Gastrocnemius medialis (tissue), 4 donors: ENCODE data around the gene TMEM30A.

ENCODE experiments used
- POLR2A ChIP-seq, 2 donors: fragments of 450-650 bp; IDR thresholded peaks; one replicate each; pipeline ENCODE4 v1.6.1; 2017; ENCODE audit warnings: antibody characterized with exemption in 2 of 2, mild to moderate bottlenecking in 2 of 2, moderate library complexity in 2 of 2
- TF ChIP-seq, protein P1 (sequence below), 5 experiments: fragments of 450-650 bp in 3 of 5; fragments of 200-600 bp in 2 of 5; sonication (generic) in 2 of 5; IDR thresholded peaks in 4 of 5; conservative IDR thresholded peaks in 1 of 5; 1 replicate in 4 of 5; 2 replicates in 1 of 5; pipeline ENCODE4 v1.5.1; 2016 to 2019; ENCODE audit warnings: antibody characterized with exemption in 5 of 5, mild to moderate bottlenecking in 3 of 5, moderate library complexity in 3 of 5

DNA sequence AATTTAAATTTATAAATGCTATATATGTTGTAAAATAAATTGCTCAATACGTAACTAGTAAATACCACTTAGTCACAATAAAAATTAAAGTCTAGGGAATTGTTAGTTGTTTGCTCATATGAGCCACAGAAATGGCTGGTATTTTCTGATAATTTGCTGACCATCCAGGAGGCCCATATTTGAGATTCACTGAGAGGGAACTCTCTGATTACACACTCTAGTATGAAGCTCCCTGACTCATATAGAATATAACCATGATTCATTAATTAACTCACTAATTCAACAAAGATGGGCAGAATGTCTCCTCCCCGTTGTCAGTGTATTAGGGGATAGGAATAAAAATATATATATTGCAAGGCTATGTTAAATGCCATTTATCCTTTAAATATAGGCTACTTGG lies 46.6 kb upstream of the TMEM30A start:
- TF ChIP-seq, protein P1, sequence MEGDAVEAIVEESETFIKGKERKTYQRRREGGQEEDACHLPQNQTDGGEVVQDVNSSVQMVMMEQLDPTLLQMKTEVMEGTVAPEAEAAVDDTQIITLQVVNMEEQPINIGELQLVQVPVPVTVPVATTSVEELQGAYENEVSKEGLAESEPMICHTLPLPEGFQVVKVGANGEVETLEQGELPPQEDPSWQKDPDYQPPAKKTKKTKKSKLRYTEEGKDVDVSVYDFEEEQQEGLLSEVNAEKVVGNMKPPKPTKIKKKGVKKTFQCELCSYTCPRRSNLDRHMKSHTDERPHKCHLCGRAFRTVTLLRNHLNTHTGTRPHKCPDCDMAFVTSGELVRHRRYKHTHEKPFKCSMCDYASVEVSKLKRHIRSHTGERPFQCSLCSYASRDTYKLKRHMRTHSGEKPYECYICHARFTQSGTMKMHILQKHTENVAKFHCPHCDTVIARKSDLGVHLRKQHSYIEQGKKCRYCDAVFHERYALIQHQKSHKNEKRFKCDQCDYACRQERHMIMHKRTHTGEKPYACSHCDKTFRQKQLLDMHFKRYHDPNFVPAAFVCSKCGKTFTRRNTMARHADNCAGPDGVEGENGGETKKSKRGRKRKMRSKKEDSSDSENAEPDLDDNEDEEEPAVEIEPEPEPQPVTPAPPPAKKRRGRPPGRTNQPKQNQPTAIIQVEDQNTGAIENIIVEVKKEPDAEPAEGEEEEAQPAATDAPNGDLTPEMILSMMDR (IDR thresholded peaks at IDR 0.05 in 4 of 5, conservative IDR thresholded peaks at IDR 0.05 in 1 of 5): no peak
- no peak for TF ChIP-seq POLR2A (IDR thresholded peaks at IDR 0.05)
